HepG2 (cell line): ENCODE data around the gene PNN. TPM values are rescaled to one million over a fixed set of nuclear protein-coding genes. Genes with fewer than 3 reads are reported as not detected.
A peak's percentile ranks its signal among the peaks of the same experiment; 100 is the strongest.

Experiments
- ARHGAP35 ChIP-seq: sonication (generic); formaldehyde crosslinking; IDR thresholded peaks from 2 replicates; pipeline ENCODE4 v1.9.0; 2022; ENCODE audit warnings: mild to moderate bottlenecking, inconsistent platforms, moderate library complexity, missing genetic modification reagents, borderline replicate concordance
- ATAD3A ChIP-seq: sonication (generic); formaldehyde crosslinking; IDR thresholded peaks from 2 replicates; pipeline ENCODE4 v1.4.0; 2020; ENCODE audit warnings: missing genetic modification reagents
- FOXJ3 ChIP-seq: sonication (generic); formaldehyde crosslinking; IDR thresholded peaks from 2 replicates; pipeline ENCODE4 v1.4.0; 2020; ENCODE audit warnings: missing genetic modification reagents, mild to moderate bottlenecking, borderline replicate concordance
- HNRNPUL1 ChIP-seq: fragments of 200-400 bp; formaldehyde crosslinking; IDR thresholded peaks from 2 replicates; pipeline ENCODE4 v1.6.1; 2017; ENCODE audit warnings: low read depth, mild to moderate bottlenecking, low read length, moderate library complexity
- HOXA7 ChIP-seq: sonication (generic); formaldehyde crosslinking; IDR thresholded peaks from 2 replicates; pipeline ENCODE4 v1.8.1; 2022; ENCODE audit warnings: mild to moderate bottlenecking, missing genetic modification reagents, moderate library complexity
- JUN ChIP-seq: sonication (generic); formaldehyde crosslinking; IDR thresholded peaks from 2 replicates; pipeline ENCODE4 v1.4.0; 2020; ENCODE audit warnings: mild to moderate bottlenecking, missing genetic modification reagents
- KAT2B ChIP-seq: fragments of 150-350 bp; IDR thresholded peaks from 2 replicates; pipeline ENCODE4 v1.6.1; 2014; ENCODE audit warnings: low read depth, low read length, borderline replicate concordance
- MTF1 ChIP-seq: sonication (generic); formaldehyde crosslinking; IDR thresholded peaks from 2 replicates; pipeline ENCODE4 v1.5.0; 2020; ENCODE audit warnings: missing genetic modification reagents
- PHF20 ChIP-seq: sonication (generic); formaldehyde crosslinking; IDR thresholded peaks from 2 replicates; pipeline ENCODE4 v1.5.0; 2020; ENCODE audit warnings: mild to moderate bottlenecking, missing genetic modification reagents
- POLR2AphosphoS5 ChIP-seq: IDR thresholded peaks from 2 replicates; pipeline ENCODE4 v1.6.1; 2012; ENCODE audit warnings: low read depth, low read length
- SALL1 ChIP-seq: sonication (generic); formaldehyde crosslinking; IDR thresholded peaks from 2 replicates; pipeline ENCODE4 v1.8.0; 2022; ENCODE audit warnings: mild to moderate bottlenecking, missing genetic modification reagents
- SAP130 ChIP-seq: IDR thresholded peaks from 2 replicates; pipeline ENCODE4 v1.6.1; 2016; ENCODE audit warnings: low read depth
- SOX6 ChIP-seq, 2 experiments: fragments of 450-650 bp in 1 of 2; sonication (generic) in 1 of 2; formaldehyde crosslinking in 1 of 2; IDR thresholded peaks; 2 replicates each; pipeline versions ENCODE4 v1.4.0 to v1.6.1; 2017 to 2020; ENCODE audit warnings: antibody characterized with exemption in 1 of 2, mild to moderate bottlenecking in 1 of 2, missing genetic modification reagents in 1 of 2
- YEATS2 ChIP-seq: sonication (generic); formaldehyde crosslinking; IDR thresholded peaks from 2 replicates; pipeline ENCODE4 v1.4.0; 2020; ENCODE audit warnings: missing genetic modification reagents, borderline replicate concordance
- ZEB1 ChIP-seq: IDR thresholded peaks from 2 replicates; pipeline ENCODE4 v1.6.1; 2012; ENCODE audit warnings: mild to moderate bottlenecking, low read depth, inconsistent platforms; ENCODE audit not compliant: insufficient replicate concordance
- ZNF235 ChIP-seq: sonication (generic); formaldehyde crosslinking; IDR thresholded peaks from 2 replicates; pipeline ENCODE4 v1.8.1; 2023; ENCODE audit warnings: mild to moderate bottlenecking, missing genetic modification reagents, borderline replicate concordance
- ZNF256 ChIP-seq: sonication (generic); formaldehyde crosslinking; conservative IDR thresholded peaks from 2 replicates; pipeline ENCODE4 v1.4.0; 2020; ENCODE audit warnings: missing genetic modification reagents
- ZNF282 ChIP-seq: fragments of 450-650 bp; IDR thresholded peaks from 2 replicates; pipeline ENCODE4 v1.6.1; 2018; ENCODE audit not compliant: partially characterized antibody
- ZNF3 ChIP-seq: IDR thresholded peaks from 2 replicates; pipeline ENCODE4 v1.7.0; 2017; ENCODE audit warnings: inconsistent platforms
- ZNF7 ChIP-seq: IDR thresholded peaks from 2 replicates; pipeline ENCODE4 v1.6.1; 2016; ENCODE audit warnings: missing biosample characterization, missing genetic modification reagents
- ZNF777 ChIP-seq: sonication (generic); formaldehyde crosslinking; IDR thresholded peaks from 2 replicates; pipeline ENCODE4 v1.4.0; 2020; ENCODE audit warnings: missing genetic modification reagents
- polyA plus RNA-seq, 8 experiments: library from polyadenylated mRNA; depleted of rRNA in 3 of 8; stranded (reverse) in 7 of 8; unstranded in 1 of 8; fragments of >200 nt; fragmentation: Illumina TruSeq in 4 of 8; extraction: Trizol in 4 of 8; gene quantifications; 2 replicates each; pipeline versions ENCODE4 v1.2.1 to v1.2.3, GENCODE V29; 2011 to 2016; ENCODE audit warnings: low read depth in 4 of 8, missing spikeins in 1 of 8, mixed read lengths in 1 of 8; ENCODE audit not compliant: insufficient read depth in 1 of 8
- total RNA-seq, 5 experiments: library from RNA; depleted of rRNA; stranded (reverse); fragments of >200 nt; fragmentation: Illumina TruSeq; extraction: Trizol; gene quantifications; 2 replicates each; pipeline ENCODE4 v1.2.3, GENCODE V29; 2016; ENCODE audit warnings: low read depth in 1 of 5
- TF ChIP-seq, protein P1 (sequence below): sonication (generic); formaldehyde crosslinking; IDR thresholded peaks from 2 replicates; pipeline ENCODE4 v1.5.0; 2020; ENCODE audit warnings: missing genetic modification reagents
- TF ChIP-seq, protein P2 (sequence below): sonication (generic); formaldehyde crosslinking; IDR thresholded peaks from 2 replicates; pipeline ENCODE4 v1.5.1; 2020; ENCODE audit warnings: missing genetic modification reagents, mild to moderate bottlenecking, borderline replicate concordance
- TF ChIP-seq, protein P3 (sequence below): sonication (generic); formaldehyde crosslinking; IDR thresholded peaks from 2 replicates; pipeline ENCODE4 v1.4.0; 2020; ENCODE audit warnings: missing genetic modification reagents
- TF ChIP-seq, protein P4 (sequence below): IDR thresholded peaks from 2 replicates; pipeline ENCODE4 v1.6.1; 2016; ENCODE audit warnings: low read depth, control low read depth

The PNN gene
- total and polyA plus RNA-seq, 2 of the 13 experiments (the other 11 are each of a cell fraction or from before 2014, with no cell fraction given), result 58.0 to 214 TPM

DNA sequence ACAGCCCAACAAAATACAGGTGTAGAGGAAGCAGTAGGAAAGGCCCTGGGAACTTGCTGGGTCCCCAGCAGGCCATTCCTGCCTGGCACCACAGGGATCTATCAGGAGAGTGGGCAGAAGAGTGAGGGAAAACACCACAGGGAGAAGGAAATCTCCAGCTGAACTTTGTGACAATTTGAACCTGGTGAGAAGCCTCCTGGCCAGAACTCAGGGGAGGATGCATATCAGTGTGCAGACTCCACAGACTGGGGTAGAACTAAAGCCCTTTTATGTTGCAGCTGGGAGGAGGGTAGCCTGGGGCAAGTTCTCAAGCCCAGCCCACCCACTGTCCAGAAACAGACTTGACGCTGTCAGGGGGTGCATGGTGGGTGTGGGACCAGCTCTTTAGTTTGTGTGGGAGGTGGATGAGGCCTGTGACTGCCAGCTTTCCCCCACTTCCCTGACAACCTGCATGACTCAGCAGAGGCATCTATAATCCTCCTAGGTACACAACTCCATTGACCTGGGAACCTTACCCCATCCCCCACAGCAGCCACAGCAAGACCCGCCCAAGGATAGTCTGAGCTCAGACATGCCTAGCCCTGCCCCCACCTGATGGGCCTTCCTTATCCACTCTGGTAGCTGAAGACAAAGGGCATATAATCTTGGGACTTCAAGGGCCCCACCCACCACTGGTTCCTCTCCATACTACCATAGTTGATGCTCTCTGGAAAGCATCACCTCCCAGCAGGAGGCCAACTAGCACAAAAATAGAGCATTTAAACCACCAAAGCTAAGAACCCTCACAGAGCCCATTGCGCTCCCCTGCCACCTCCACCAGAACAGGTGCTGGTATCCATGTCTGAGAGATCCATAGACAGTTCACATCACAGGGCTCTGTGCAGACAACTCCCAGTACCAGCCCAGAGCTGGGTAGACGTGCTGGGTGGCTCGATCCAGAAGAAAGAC lies 28.9 kb downstream of the PNN start (continued):
- TF ChIP-seq SAP130 (CRISPR knock-in tag), result 0 out of 2 replicates have a peak, but pooled peaks have one; percentile 14
- TF ChIP-seq, protein P1, sequence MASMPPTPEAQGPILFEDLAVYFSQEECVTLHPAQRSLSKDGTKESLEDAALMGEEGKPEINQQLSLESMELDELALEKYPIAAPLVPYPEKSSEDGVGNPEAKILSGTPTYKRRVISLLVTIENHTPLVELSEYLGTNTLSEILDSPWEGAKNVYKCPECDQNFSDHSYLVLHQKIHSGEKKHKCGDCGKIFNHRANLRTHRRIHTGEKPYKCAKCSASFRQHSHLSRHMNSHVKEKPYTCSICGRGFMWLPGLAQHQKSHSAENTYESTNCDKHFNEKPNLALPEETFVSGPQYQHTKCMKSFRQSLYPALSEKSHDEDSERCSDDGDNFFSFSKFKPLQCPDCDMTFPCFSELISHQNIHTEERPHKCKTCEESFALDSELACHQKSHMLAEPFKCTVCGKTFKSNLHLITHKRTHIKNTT (CRISPR knock-in tag), result no peak
- no peak for TF ChIP-seq POLR2AphosphoS5
- TF ChIP-seq, protein P2, sequence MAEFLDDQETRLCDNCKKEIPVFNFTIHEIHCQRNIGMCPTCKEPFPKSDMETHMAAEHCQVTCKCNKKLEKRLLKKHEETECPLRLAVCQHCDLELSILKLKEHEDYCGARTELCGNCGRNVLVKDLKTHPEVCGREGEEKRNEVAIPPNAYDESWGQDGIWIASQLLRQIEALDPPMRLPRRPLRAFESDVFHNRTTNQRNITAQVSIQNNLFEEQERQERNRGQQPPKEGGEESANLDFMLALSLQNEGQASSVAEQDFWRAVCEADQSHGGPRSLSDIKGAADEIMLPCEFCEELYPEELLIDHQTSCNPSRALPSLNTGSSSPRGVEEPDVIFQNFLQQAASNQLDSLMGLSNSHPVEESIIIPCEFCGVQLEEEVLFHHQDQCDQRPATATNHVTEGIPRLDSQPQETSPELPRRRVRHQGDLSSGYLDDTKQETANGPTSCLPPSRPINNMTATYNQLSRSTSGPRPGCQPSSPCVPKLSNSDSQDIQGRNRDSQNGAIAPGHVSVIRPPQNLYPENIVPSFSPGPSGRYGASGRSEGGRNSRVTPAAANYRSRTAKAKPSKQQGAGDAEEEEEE (CRISPR knock-in tag), result no peak
- no peak for TF ChIP-seq MTF1 (CRISPR knock-in tag)
- TF ChIP-seq HOXA7 (CRISPR knock-in tag), result no peak
- no peak for TF ChIP-seq KAT2B
- no peak for TF ChIP-seq PHF20 (CRISPR knock-in tag)
- no peak for TF ChIP-seq JUN (CRISPR knock-in tag)
- TF ChIP-seq, protein P3, sequence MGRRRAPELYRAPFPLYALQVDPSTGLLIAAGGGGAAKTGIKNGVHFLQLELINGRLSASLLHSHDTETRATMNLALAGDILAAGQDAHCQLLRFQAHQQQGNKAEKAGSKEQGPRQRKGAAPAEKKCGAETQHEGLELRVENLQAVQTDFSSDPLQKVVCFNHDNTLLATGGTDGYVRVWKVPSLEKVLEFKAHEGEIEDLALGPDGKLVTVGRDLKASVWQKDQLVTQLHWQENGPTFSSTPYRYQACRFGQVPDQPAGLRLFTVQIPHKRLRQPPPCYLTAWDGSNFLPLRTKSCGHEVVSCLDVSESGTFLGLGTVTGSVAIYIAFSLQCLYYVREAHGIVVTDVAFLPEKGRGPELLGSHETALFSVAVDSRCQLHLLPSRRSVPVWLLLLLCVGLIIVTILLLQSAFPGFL (CRISPR knock-in tag), result no peak
- no peak for TF ChIP-seq ZNF777
- no peak for TF ChIP-seq YEATS2 (CRISPR knock-in tag)
- TF ChIP-seq, protein P4, sequence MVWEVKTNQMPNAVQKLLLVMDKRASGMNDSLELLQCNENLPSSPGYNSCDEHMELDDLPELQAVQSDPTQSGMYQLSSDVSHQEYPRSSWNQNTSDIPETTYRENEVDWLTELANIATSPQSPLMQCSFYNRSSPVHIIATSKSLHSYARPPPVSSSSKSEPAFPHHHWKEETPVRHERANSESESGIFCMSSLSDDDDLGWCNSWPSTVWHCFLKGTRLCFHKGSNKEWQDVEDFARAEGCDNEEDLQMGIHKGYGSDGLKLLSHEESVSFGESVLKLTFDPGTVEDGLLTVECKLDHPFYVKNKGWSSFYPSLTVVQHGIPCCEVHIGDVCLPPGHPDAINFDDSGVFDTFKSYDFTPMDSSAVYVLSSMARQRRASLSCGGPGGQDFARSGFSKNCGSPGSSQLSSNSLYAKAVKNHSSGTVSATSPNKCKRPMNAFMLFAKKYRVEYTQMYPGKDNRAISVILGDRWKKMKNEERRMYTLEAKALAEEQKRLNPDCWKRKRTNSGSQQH (CRISPR knock-in tag), result no peak
- no peak for TF ChIP-seq ZNF7 (CRISPR knock-in tag)
- no peak for TF ChIP-seq ATAD3A
- TF ChIP-seq ZNF256, result no peak
- TF ChIP-seq SALL1 (CRISPR knock-in tag), result peak; percentile 57; the same call in 1 of the 2 replicates
- no peak for TF ChIP-seq ZNF3
- TF ChIP-seq HNRNPUL1, result no peak
- no peak for TF ChIP-seq FOXJ3 (CRISPR knock-in tag)
- no peak for TF ChIP-seq SOX6 (IDR thresholded peaks at IDR 0.05)
- TF ChIP-seq SOX6 (CRISPR knock-in tag; IDR thresholded peaks at IDR 0.05), result peak; percentile 15; the same call in 1 of the 2 replicates
- TF ChIP-seq ZNF282, result no peak
- no peak for TF ChIP-seq ZEB1
- TF ChIP-seq ZNF235 (CRISPR knock-in tag), result no peak
- TF ChIP-seq ARHGAP35 (CRISPR knock-in tag), result no peak
